ENCODE measurements around the gene TMPRSS9.

Gene TMPRSS9

DNA sequence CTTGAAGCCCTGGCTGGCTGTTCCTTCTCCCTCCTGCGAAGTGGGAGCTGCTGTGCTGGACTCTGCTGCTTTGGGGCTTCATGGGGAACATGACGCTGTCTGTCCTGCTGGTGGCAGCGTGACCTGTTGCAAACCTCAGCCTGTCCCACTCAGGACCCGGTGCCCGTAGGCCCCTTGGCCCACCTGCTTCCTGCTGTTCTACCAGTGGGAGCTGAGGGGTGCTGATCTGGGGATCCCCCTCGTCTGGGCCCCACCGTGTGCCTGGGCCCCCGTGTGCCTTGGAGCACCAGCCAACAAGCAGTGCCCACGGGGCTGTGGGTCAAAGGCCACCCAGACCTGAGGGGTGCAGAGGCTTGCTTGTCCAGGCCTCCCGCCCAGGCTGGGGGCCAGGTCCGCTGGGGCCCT is 26.3 kb upstream of the TMPRSS9 start:
- TF ChIP-seq, protein P1, sequence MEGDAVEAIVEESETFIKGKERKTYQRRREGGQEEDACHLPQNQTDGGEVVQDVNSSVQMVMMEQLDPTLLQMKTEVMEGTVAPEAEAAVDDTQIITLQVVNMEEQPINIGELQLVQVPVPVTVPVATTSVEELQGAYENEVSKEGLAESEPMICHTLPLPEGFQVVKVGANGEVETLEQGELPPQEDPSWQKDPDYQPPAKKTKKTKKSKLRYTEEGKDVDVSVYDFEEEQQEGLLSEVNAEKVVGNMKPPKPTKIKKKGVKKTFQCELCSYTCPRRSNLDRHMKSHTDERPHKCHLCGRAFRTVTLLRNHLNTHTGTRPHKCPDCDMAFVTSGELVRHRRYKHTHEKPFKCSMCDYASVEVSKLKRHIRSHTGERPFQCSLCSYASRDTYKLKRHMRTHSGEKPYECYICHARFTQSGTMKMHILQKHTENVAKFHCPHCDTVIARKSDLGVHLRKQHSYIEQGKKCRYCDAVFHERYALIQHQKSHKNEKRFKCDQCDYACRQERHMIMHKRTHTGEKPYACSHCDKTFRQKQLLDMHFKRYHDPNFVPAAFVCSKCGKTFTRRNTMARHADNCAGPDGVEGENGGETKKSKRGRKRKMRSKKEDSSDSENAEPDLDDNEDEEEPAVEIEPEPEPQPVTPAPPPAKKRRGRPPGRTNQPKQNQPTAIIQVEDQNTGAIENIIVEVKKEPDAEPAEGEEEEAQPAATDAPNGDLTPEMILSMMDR (IDR thresholded peaks at IDR 0.05; ENCODE audit: extremely low read depth, missing control alignments): no peak
- DNase-seq (ENCODE audit: low spot score): no peak

DNA sequence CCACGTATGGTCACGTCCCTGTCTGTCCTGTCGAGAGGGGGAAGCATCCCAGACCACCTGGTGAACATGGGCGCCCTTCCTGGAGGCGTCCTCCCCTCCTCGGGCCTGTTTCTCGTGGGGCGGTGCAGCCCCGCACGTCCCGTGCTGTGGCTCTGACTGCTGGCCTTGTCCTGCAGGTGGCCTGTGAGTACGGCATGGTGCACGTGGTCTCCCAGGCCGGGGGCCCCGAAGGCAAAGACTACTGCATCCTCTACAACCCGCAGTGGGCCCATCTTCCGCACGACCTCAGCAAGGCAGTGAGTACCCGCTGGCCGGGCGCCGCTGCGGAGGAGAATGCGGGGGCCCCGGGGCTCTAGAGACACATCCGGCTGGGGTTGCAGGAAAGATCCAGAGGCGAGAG is 25.6 kb upstream of the TMPRSS9 start:
- TF ChIP-seq, protein P1 (IDR thresholded peaks at IDR 0.05; ENCODE audit: extremely low read depth, missing control alignments): no peak
- no peak for DNase-seq (ENCODE audit: low spot score)

DNA sequence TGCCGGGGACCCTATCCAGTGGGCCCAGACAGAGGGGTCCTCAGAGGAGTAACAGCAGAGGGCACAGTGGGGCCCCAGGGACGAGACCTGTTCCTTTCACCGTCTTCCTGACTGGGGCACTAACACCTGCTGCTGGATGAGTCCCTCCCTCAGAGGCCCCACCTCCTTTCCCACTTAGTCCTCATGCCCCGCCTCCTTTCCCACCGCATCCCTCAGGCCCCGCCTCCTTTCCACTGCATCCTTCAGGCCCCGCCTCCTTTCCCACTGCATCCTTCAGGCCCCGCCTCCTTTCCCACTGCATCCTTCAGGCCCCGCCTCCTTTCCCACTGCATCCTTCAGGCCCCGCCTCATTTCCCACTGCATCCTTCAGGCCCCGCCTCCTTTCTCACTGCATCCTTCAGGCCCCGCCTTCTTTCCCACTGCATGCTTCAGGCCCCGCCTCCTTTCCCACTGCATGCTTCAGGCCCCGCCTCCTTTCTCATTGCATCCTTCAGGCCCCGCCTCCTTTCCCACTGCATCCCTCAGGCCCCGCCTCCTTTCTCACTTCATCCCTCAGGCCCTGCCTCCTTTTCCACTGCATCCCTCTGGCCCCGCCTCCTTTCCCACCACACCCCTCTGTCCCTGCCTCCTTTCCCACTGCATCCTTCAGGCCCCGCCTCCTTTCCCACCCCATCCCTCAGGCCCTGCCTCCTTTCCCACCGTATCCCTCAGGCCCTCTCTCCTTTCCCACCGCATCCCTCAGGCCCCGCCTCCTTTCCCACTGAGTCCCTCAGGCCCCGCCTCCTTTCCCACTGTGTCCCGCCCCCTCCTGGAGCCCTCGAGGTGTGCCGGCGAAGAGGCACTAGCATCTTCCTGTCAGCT is 24.8 kb upstream of the TMPRSS9 start:
- no peak for DNase-seq (ENCODE audit: low spot score)
- TF ChIP-seq, protein P1 (IDR thresholded peaks at IDR 0.05; ENCODE audit: extremely low read depth, missing control alignments): no peak

DNA sequence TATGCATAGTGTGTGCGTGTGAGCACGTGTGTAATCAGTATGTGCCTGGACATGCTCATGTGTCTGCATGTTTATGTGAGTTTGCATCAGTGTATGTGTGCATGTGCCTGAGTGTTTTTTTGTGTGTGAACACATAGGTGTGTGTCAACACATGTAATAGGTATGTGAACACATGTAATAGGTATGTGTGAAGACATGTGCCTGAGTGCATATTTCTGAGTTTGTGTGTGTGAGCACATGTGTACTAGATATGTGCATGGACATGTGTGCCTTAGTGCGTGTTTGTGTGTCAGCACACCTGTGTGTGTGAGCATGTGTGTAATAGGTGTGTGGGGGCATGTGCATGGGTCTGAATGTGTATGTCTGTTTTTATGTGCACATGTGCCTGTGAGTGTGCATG is 24.2 kb upstream of the TMPRSS9 start:
- no peak for DNase-seq (ENCODE audit: low spot score)
- TF ChIP-seq, protein P1 (IDR thresholded peaks at IDR 0.05; ENCODE audit: extremely low read depth, missing control alignments): no peak

DNA sequence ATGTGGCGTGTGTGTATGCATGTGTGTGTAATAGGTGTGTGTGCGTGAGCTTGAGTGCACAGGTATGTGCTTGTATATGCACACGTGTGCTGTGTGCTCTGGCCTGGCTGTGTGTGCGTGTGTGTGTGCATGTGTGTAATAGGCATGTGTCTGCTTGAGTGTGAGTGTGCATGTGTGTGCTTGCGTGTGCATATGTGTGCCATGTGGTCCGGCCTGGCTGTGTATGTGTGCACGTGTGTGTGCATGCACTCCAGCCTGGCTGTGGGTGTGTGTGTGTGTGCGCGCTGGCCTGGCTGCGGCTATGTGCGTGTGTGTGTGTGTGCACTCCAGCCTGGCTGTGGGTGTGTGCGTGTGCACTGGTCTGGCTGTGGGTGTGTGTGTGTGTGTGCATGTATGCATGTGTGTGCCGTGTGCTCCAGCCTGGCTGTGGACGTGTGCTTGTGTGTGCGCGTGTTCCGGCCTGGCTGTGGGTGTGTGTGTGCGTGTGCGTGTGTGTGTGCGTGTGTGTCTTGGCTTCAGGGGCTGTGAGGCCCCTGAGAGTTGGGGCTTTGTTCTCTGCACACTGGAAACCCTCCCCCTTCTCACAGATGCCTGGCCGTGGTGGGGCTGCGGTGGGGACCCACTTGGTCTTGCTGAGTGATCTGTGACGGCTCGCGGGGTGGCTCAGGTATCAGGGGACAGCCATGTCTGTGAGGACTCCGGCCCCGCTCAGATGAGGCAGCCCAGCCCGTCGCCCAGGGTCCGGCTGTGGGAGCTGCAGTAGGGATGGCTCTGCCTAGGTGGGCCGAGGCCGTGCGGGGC is 23.3 kb upstream of the TMPRSS9 start:
- TF ChIP-seq, protein P1 (IDR thresholded peaks at IDR 0.05; ENCODE audit: extremely low read depth, missing control alignments): no peak
- no peak for DNase-seq (ENCODE audit: low spot score)

DNA sequence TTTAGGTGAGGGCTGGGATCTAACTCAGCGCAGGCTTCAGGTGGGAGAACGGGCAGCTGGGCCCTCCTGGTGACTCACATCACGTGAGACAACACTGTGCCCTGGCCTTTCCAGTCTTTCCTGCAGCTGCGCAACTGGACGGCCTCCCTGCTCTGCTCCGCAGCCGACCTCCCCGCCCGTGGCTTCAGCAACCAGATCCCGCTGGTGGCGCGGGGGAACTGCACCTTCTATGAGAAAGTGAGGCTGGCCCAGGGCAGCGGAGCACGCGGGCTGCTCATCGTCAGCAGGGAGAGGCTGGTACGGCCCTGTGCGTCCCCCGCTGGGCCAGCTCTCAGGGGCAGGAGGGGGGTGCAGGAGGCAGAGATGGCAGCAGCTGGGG is 22.7 kb upstream of the TMPRSS9 start:
- TF ChIP-seq, protein P1 (IDR thresholded peaks at IDR 0.05; ENCODE audit: extremely low read depth, missing control alignments): no peak
- no peak for DNase-seq (ENCODE audit: low spot score)

DNA sequence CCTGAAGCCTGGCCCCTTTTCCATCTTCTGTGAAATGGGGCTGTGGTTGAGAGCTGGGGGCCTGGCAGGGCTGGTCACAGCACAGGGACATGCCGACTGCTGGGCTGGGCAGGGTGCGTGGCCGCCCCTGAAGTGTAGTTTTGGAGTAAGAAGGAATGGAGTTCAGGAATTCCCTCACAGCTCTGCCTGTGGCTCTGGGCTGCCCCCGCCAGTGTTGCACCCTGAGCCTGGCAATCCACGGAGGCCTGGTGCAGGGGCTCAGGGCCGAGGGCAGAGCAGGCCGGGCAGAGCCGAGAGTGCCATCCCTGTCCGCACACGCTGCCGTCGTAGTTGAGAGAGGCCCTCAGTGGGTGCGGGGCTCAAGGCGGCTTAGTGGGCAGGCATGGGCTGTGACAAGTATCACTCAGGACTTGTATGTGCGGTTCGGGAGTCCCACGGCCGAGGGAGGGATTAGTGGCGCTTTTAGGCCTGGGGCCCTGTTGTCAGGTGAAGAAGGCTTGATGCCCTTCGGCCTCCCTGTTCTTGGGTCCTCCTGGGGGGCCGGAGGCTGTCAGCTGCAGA is 21.9 kb upstream of the TMPRSS9 start:
- DNase-seq (ENCODE audit: low spot score): no peak
- TF ChIP-seq, protein P1 (IDR thresholded peaks at IDR 0.05; ENCODE audit: extremely low read depth, missing control alignments): no peak
